ENCODE results near the gene AK8.

Gene AK8

GRCh38 chr9:132887181-132888120, 9.4 kb upstream of the AK8 start:
- no peak for TF ChIP-seq CTCF (IDR thresholded peaks at IDR 0.05; ENCODE audit: insufficient read depth, missing control alignments)
- DNase-seq (ENCODE audit: insufficient read length, low spot score) (no peak), FAIRE-seq (no peak)

GRCh38 chr9:132886334-132886725, 8.2 kb upstream of the AK8 start:
- TF ChIP-seq CTCF (IDR thresholded peaks at IDR 0.05; ENCODE audit: insufficient read depth, missing control alignments): no peak
- DNase-seq (ENCODE audit: insufficient read length, low spot score): no peak
- FAIRE-seq: no peak

GRCh38 chr9:132885720-132886333, 7.7 kb upstream of the AK8 start:
- no peak for FAIRE-seq

GRCh38 chr9:132883349-132884294, 5.5 kb upstream of the AK8 start:
- no peak for TF ChIP-seq CTCF (IDR thresholded peaks at IDR 0.05; ENCODE audit: insufficient read depth, missing control alignments)
- no peak for DNase-seq (ENCODE audit: insufficient read length, low spot score)
- FAIRE-seq: no peak

More at GRCh38 chr9:132885720-132886333, 7.7 kb upstream of the AK8 start:
- no peak for DNase-seq (ENCODE audit: insufficient read length, low spot score)
- TF ChIP-seq CTCF (IDR thresholded peaks at IDR 0.05; ENCODE audit: insufficient read depth, missing control alignments): no peak

GRCh38 chr9:132882616-132883015, 4.5 kb upstream of the AK8 start:
- no peak for TF ChIP-seq CTCF (IDR thresholded peaks at IDR 0.05; ENCODE audit: insufficient read depth, missing control alignments)
- DNase-seq (ENCODE audit: insufficient read length, low spot score): no peak
- FAIRE-seq: no peak

- no peak for DNase-seq (ENCODE audit: insufficient read length, low spot score)
- no peak for TF ChIP-seq CTCF (IDR thresholded peaks at IDR 0.05; ENCODE audit: insufficient read depth, missing control alignments)
These were observed 3.7 kb upstream of the AK8 start for GRCh38 chr9:132881826-132882225.

More at GRCh38 chr9:132881826-132882225, 3.7 kb upstream of the AK8 start:
- FAIRE-seq: no peak

Data from D721Med (cell line).